GM23338 (cell line): ENCODE results near the gene EPS8. TPM values are rescaled to one million over a fixed set of nuclear protein-coding genes. Genes with fewer than 3 reads are reported as not detected.

Experiments
- ATAC-seq: fragments of 200-7000 bp; cut with Tn5 transposase; 3 replicates; pipeline ENCODE4 v1.9.1; 2020
- DNase-seq: peaks from one replicate; pipeline ENCODE4 v3.0.0-alpha.2; 2015; ENCODE audit warnings: low spot score
- H2AFZ ChIP-seq: fragments of 200-600 bp; sonication (generic); 2 replicates; pipeline ENCODE4 v1.8.0; 2016; ENCODE audit warnings: antibody characterized with exemption, mild to moderate bottlenecking, moderate library complexity
- H3F3A ChIP-seq: fragments of 200-600 bp; sonication (generic); replicated peaks from 2 replicates; pipeline ENCODE4 v1.8.0; 2017; ENCODE audit warnings: antibody characterized with exemption, mixed run types, low read depth
- H3K27ac ChIP-seq: fragments of 200-600 bp; sonication (generic); 2 replicates; pipeline ENCODE4 v1.6.1; 2016; ENCODE audit warnings: low read depth
- H3K27me3 ChIP-seq: fragments of 200-600 bp; sonication (generic); 2 replicates; pipeline ENCODE4 v1.8.0; 2016; ENCODE audit warnings: mild to moderate bottlenecking, mixed run types, moderate library complexity; ENCODE audit not compliant: insufficient read depth
- H3K36me3 ChIP-seq: fragments of 200-600 bp; sonication (generic); 2 replicates; pipeline ENCODE4 v1.8.0; 2016; ENCODE audit warnings: mild to moderate bottlenecking; ENCODE audit not compliant: insufficient read depth
- H3K4me1 ChIP-seq: fragments of 200-600 bp; sonication (generic); 2 replicates; pipeline ENCODE4 v1.8.0; 2016; ENCODE audit warnings: mild to moderate bottlenecking, moderate library complexity; ENCODE audit not compliant: insufficient read depth
- H3K4me2 ChIP-seq: fragments of 200-600 bp; sonication (generic); 2 replicates; pipeline ENCODE4 v1.7.1; 2017; ENCODE audit warnings: mixed run types
- H3K4me3 ChIP-seq: fragments of 200-600 bp; sonication (generic); 2 replicates; pipeline ENCODE4 v1.6.1; 2016; ENCODE audit warnings: mixed run types
- H3K79me2 ChIP-seq: fragments of 200-600 bp; sonication (generic); replicated peaks from 2 replicates; pipeline ENCODE4 v1.8.0; 2017; ENCODE audit warnings: mild to moderate bottlenecking; ENCODE audit not compliant: insufficient read depth
- H3K9me2 ChIP-seq: fragments of 200-600 bp; sonication (generic); 2 replicates; pipeline ENCODE4 v1.8.0; 2017; ENCODE audit not compliant: insufficient read depth
- H4K20me1 ChIP-seq: fragments of 200-600 bp; sonication (generic); replicated peaks from 2 replicates; pipeline ENCODE4 v1.8.0; 2017; ENCODE audit warnings: mild to moderate bottlenecking; ENCODE audit not compliant: insufficient read depth
- H3K27ac Mint-ChIP-seq: 2 replicates; pipeline ENCODE4 v1.8.0; 2020; ENCODE audit warnings: inconsistent platforms, mild to moderate bottlenecking, moderate library complexity, mixed read lengths
- H3K27me3 Mint-ChIP-seq: 3 replicates; pipeline ENCODE4 v1.8.0; 2022; ENCODE audit warnings: low read depth, mild to moderate bottlenecking, moderate library complexity, mixed read lengths, inconsistent platforms; ENCODE audit not compliant: insufficient read depth, poor library complexity
- H3K36me3 Mint-ChIP-seq: 3 replicates; pipeline ENCODE4 v1.8.0; 2021; ENCODE audit warnings: low read depth, mild to moderate bottlenecking, inconsistent platforms, moderate library complexity, mixed read lengths
- H3K4me1 Mint-ChIP-seq: 3 replicates; pipeline ENCODE4 v1.8.0; 2020; ENCODE audit warnings: mild to moderate bottlenecking, inconsistent platforms, mixed read lengths
- H3K4me3 Mint-ChIP-seq: 3 replicates; pipeline ENCODE4 v1.8.0; 2021; ENCODE audit warnings: moderate library complexity, mild to moderate bottlenecking, inconsistent platforms, mixed read lengths
- H3K9me3 Mint-ChIP-seq: 3 replicates; pipeline ENCODE4 v1.8.0; 2020; ENCODE audit warnings: moderate library complexity, mild to moderate bottlenecking, inconsistent platforms, mixed read lengths
- CREB1 ChIP-seq: fragments of 250-450 bp; sonication (Bioruptor Pico); IDR thresholded peaks from 2 replicates; pipeline ENCODE4 v1.5.0; 2020; ENCODE audit warnings: low read depth, mild to moderate bottlenecking, moderate library complexity
- ETS1 ChIP-seq: IDR thresholded peaks from 2 replicates; pipeline ENCODE4 v1.6.1; 2016; ENCODE audit warnings: antibody characterized with exemption
- NANOG ChIP-seq: IDR thresholded peaks from 2 replicates; pipeline ENCODE4 v1.6.1; 2016; ENCODE audit warnings: antibody characterized with exemption, borderline replicate concordance
- POLR2AphosphoS5 ChIP-seq: IDR thresholded peaks from 2 replicates; pipeline ENCODE4 v1.6.1; 2016; ENCODE audit warnings: antibody characterized with exemption, low read depth
- REST ChIP-seq: IDR thresholded peaks from one replicate; pipeline ENCODE4 v1.6.1; 2018; ENCODE audit warnings: antibody characterized with exemption; ENCODE audit not compliant: unreplicated experiment
- ZNF114 ChIP-seq: fragments of 250-450 bp; sonication (Bioruptor Pico); IDR thresholded peaks from 2 replicates; pipeline ENCODE4 v1.5.0; 2020; ENCODE audit warnings: mild to moderate bottlenecking, moderate library complexity
- polyA plus RNA-seq: library from polyadenylated mRNA; unstranded; fragments of >200 nt; fragmentation: Nextera tagmentation; extraction: Ambion mirVana; gene quantifications from 2 replicates; pipeline ENCODE4 v1.2.1, GENCODE V29; 2016
- total RNA-seq: library from RNA; depleted of rRNA; stranded (reverse); fragments of >200 nt; shearing (Covaris generic); gene quantifications from 2 replicates; pipeline ENCODE4 v1.2.3, GENCODE V29; 2014

Gene EPS8
- total and polyA plus RNA-seq, 2 experiments from 2014 or later, result 3.5 to 5.4 TPM

- no peaks in the 10 kb centered on the region for H3K9me3 Mint-ChIP-seq
- no peaks in the 10 kb centered on the region for H3K4me1 ChIP-seq
- no peak for TF ChIP-seq NANOG
- no peak for TF ChIP-seq ZNF114 (CRISPR knock-in tag)
- H3K27ac ChIP-seq, result no peak overlapping the region
- H3K79me2 ChIP-seq, result no peaks in the 10 kb centered on the region
- H3K4me3 Mint-ChIP-seq, result no peak overlapping the region
- H3K27ac Mint-ChIP-seq, result no peak overlapping the region
- no peaks in the 10 kb centered on the region for H3K9me2 ChIP-seq
- no peaks in the 10 kb centered on the region for H4K20me1 ChIP-seq
- no peak overlapping the region for H3K4me3 ChIP-seq
- DNase-seq (no peak), ATAC-seq (no peak)
- H3K27me3 ChIP-seq, result no peaks in the 10 kb centered on the region
- no peak overlapping the region for H3K4me2 ChIP-seq
- no peaks in the 10 kb centered on the region for H3F3A ChIP-seq
- H2AFZ ChIP-seq, result no peak overlapping the region
- no peaks in the 10 kb centered on the region for H3K36me3 ChIP-seq
- peaks cover 3% of the 10 kb centered on the region for H3K27me3 Mint-ChIP-seq
- no peaks in the 10 kb centered on the region for H3K36me3 Mint-ChIP-seq
- H3K4me1 Mint-ChIP-seq, result peaks cover 3% of the 10 kb centered on the region; the same call in 2 of the 3 replicates
These were observed 37.9 kb upstream of the EPS8 start for GRCh38 chr12:15827136-15827535.

GRCh38 chr12:15824516-15824915 lies 35.3 kb upstream of the EPS8 start:
- Histone ChIP-seq H3K4me2 (no peak overlapping the region), H2AFZ (no peak overlapping the region), H3K9me2 (no peaks in the 10 kb centered on the region), H3F3A (no peaks in the 10 kb centered on the region), H3K79me2 (no peaks in the 10 kb centered on the region), H3K4me1 (no peaks in the 10 kb centered on the region), H3K4me3 (no peak overlapping the region), H3K27me3 (no peaks in the 10 kb centered on the region), H3K36me3 (no peaks in the 10 kb centered on the region), H3K27ac (no peak overlapping the region), H4K20me1 (no peaks in the 10 kb centered on the region)
- DNase-seq (no peak), ATAC-seq (no peak)
- Mint-ChIP-seq H3K4me1 (peaks cover 3% of the 10 kb centered on the region; the same call in 2 of the 3 replicates), H3K27ac (no peak overlapping the region), H3K36me3 (no peaks in the 10 kb centered on the region), H3K4me3 (no peak overlapping the region), H3K9me3 (no peaks in the 10 kb centered on the region), H3K27me3 (peaks cover 3% of the 10 kb centered on the region)
- TF ChIP-seq REST (no peak), CREB1 (CRISPR knock-in tag) (no peak), NANOG (no peak), POLR2AphosphoS5 (no peak), ETS1 (no peak)
